Activated naive CD8-positive, alpha-beta T cell treated with anti-CD3 and anti-CD28 coated beads, Interleukin-2, amount 50 U/mL, for 24 hours (primary cell): ENCODE measurements around the gene YTHDC1.
"Not testable (repeated sequence)": the region's sequence is repeated elsewhere in the genome, so short reads cannot be mapped to it uniquely, and the experiment has no call there.

Experiments used
- ATAC-seq: fragments of 150-1000 bp; cut with Tn5 transposase; one replicate; pipeline ENCODE4 v1.10.0; 2021
- DNase-seq: peaks from one replicate; pipeline ENCODE4 v3.0.0; 2021
- H3K27ac Mint-ChIP-seq: one replicate; pipeline ENCODE4 v1.8.0; 2021; ENCODE audit warnings: mild to moderate bottlenecking, mixed read lengths
- H3K27me3 Mint-ChIP-seq: one replicate; pipeline ENCODE4 v1.8.0; 2021; ENCODE audit warnings: mixed read lengths
- H3K36me3 Mint-ChIP-seq: one replicate; pipeline ENCODE4 v1.8.0; 2021; ENCODE audit warnings: low read depth, mixed read lengths
- H3K4me1 Mint-ChIP-seq: one replicate; pipeline ENCODE4 v1.8.0; 2021; ENCODE audit warnings: mixed read lengths
- H3K4me3 Mint-ChIP-seq: one replicate; pipeline ENCODE4 v1.8.0; 2021; ENCODE audit warnings: mild to moderate bottlenecking, moderate library complexity, mixed read lengths
- H3K9me3 Mint-ChIP-seq: one replicate; pipeline ENCODE4 v1.8.0; 2021; ENCODE audit warnings: mixed read lengths

The YTHDC1 gene

DNA sequence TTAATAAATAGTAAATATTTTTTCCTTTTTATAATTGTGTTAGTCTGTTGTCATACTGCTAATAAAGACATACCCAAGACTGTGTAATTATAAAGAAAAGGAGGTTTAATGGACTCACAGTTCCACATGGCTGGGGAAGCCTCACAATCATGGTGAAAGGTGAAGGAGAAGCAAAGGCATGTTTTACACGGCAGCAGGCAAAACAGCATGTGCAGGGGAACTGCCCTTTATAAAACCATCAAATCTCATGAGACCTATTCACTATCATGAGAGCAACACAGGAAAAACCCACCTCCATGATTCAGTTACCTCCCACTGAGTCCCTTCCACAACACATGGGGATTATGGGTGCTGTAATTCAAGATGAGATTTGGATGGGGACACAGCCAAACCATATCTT, 58.6 kb downstream of the YTHDC1 start:
- no peaks in the 10 kb centered on the region for H3K4me1 Mint-ChIP-seq
- ATAC-seq (no peak), DNase-seq (no peak)
- H3K4me3 Mint-ChIP-seq: no peak overlapping the region
- no peak overlapping the region for H3K27ac Mint-ChIP-seq
- no peaks in the 10 kb centered on the region for H3K36me3 Mint-ChIP-seq
- peaks cover 6% of the 10 kb centered on the region for H3K9me3 Mint-ChIP-seq
- H3K27me3 Mint-ChIP-seq: peaks cover 4% of the 10 kb centered on the region

DNA sequence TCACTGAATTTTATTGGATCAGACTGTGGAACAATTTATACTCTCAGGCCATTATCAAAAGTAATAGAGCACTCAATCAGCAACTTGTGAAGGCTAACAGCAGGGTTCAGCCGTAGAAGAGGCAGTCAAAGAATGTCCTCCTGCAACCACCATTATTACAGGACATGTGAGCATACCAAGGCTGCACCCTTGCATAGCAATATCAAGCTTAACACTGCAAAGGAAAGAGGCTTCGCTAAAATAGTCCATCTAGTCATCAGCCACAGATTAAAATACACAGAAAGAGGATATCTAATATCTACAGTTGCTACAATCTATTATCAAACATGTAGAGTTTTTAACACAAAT, 61.5 kb downstream of the YTHDC1 start:
- DNase-seq (no peak), ATAC-seq (no peak)
- H3K36me3 Mint-ChIP-seq: no peaks in the 10 kb centered on the region
- H3K9me3 Mint-ChIP-seq: no peaks in the 10 kb centered on the region
- no peak overlapping the region for H3K27ac Mint-ChIP-seq
- H3K4me1 Mint-ChIP-seq: no peaks in the 10 kb centered on the region
- H3K27me3 Mint-ChIP-seq: no peaks in the 10 kb centered on the region
- H3K4me3 Mint-ChIP-seq: no peak overlapping the region

DNA sequence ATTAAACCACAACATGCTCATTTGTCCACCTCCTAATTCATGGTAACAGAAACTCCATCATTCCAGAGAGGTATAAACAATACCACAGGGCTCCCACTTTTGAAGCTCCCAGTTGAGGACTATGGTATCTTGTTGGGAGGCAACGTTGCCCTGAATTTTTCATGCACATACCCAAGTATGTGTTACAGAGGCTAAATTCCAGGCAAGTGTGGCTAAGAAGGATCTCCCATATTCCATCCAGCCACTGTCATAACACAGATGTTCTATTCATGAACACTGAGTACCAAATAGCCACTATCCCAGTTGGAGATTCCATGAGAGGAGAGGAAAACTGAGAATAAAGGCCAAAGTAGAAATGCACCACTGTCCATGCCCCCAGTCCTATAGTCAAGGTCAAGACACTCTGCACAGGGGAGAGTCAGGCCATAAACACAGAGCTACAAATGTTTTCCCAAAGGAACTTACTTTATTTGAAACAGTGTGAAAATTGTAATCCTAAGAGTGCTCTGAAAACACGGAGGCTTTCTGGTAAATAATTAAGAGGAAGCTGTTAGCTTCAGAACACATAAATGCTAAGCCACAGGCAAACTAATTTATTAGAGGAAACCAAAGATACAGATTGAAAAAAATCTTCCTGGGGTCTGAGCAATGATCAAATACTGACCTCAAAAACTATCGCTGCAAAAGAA, 62.0 kb downstream of the YTHDC1 start:
- ATAC-seq: no peak
- no peak overlapping the region for H3K27ac Mint-ChIP-seq
- H3K9me3 Mint-ChIP-seq: no peaks in the 10 kb centered on the region
- no peaks in the 10 kb centered on the region for H3K4me1 Mint-ChIP-seq
- no peaks in the 10 kb centered on the region for H3K36me3 Mint-ChIP-seq
- H3K4me3 Mint-ChIP-seq: no peak overlapping the region
- no peak for DNase-seq
- H3K27me3 Mint-ChIP-seq: no peaks in the 10 kb centered on the region

DNA sequence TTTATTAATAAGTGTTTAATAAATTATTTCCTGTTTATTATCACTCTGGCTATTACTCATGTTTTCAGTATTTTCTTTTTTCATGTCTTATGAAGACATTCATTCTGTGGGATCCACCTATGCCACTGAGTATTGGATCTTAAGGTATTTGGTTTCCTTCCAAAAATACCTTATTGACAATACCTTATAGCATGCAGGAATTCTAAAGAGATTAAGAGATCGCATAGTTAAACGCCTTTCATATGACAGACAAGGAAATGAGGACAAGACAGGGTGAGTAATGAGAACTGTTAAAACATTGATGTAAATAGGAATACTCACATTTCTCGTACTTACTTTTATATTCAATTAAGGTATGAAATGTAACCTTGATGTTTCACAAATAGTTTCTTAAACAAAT, 66.2 kb downstream of the YTHDC1 start:
- H3K36me3 Mint-ChIP-seq: no peaks in the 10 kb centered on the region
- no peak overlapping the region for H3K4me3 Mint-ChIP-seq
- no peaks in the 10 kb centered on the region for H3K9me3 Mint-ChIP-seq
- H3K4me1 Mint-ChIP-seq: no peaks in the 10 kb centered on the region
- no peak overlapping the region for H3K27ac Mint-ChIP-seq
- ATAC-seq (no peak), DNase-seq (no peak)
- no peaks in the 10 kb centered on the region for H3K27me3 Mint-ChIP-seq

DNA sequence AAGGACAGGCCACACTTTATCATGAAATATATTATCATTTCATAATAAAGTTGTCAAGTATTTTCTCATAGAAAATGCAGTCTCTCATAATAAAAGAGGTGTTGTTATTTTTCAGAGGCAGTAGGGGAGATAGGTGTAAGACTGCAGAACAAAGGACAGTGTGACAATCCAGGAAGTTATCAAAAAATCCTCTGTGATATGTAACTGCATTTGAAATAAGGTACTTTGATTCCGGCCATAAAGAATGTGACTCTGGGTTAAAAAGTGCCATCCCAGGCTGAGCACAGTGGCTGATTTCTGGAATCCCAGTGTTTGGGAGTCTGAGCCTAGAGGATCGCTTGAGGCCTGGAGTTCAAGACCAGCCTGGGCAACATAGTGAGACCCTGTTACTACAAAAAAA, 66.8 kb downstream of the YTHDC1 start:
- Mint-ChIP-seq H3K4me3 (no peak overlapping the region), H3K27me3 (no peaks in the 10 kb centered on the region)
- no peak for ATAC-seq

DNA sequence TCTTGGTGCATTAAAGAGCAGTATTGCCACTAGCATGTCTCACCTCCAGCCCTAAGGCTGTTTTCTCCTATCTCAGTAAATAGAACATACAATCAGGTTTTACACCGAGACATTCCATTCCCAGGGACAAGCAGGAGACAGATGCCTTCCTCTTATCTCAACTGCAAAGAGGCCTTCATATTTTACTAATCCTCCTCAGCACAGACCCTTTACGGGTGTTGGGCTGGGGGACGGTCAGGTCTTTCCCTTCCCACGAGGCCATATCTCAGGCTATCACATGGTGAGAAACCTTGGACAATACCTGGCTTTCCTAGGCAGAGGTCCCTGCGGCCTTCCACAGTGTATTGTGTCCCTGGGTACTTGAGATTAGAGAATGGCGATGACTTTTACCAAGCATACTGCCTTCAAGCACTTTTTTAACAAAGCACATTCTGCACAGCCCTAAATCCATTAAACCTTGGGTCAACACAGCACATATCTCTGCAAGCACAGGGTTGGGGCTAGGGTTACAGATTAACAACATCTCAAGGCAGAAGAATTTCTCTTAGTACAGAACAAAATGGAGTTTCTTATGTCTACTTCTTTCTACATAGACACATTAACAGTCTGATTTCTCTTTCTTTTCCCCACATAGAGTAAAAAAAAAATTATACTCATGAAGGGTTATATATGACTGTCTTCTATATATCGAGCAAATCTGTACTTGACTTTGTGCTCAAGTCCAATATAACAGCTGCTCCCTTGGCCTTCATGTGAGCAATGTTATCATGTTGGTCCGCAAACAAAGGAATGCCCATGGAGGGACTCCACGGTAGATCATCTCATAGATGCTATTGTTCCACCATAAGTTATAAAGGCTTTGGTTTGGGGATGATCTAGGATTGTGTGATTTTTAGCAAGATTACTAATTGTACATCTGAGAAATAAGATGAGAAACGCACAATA, 67.8 kb downstream of the YTHDC1 start:
- H3K4me3 Mint-ChIP-seq, H3K4me1 Mint-ChIP-seq, DNase-seq, H3K27me3 Mint-ChIP-seq, H3K36me3 Mint-ChIP-seq, ATAC-seq, H3K9me3 Mint-ChIP-seq, H3K27ac Mint-ChIP-seq: not testable (repeated sequence)

More for the DNA sequence above, 66.8 kb downstream of the YTHDC1 start:
- no peak for DNase-seq
- Mint-ChIP-seq H3K27ac (no peak overlapping the region), H3K36me3 (no peaks in the 10 kb centered on the region), H3K9me3 (no peaks in the 10 kb centered on the region), H3K4me1 (no peaks in the 10 kb centered on the region)

DNA sequence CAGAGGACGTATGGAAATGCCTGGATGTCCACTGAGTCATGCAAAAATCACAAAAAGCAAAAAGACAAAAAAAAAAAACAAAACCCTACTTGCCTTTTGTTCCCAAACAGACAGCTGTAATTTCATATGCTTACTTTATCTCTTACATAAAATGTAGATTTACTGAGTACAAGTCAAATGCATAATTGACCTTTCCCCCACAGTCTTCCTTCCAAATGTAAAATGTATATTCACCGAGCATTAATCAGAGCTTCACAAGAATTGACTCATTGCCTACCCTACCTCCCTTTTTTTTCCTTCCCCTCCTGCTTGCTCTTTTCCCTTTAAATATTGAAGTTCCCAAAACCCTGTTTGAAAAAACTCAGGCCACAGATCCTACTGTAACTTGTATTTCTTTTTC, 71.9 kb downstream of the YTHDC1 start:
- ATAC-seq (no peak), DNase-seq (no peak)
- no peaks in the 10 kb centered on the region for H3K4me1 Mint-ChIP-seq
- H3K4me3 Mint-ChIP-seq: no peak overlapping the region
- H3K9me3 Mint-ChIP-seq: no peaks in the 10 kb centered on the region
- H3K27me3 Mint-ChIP-seq: peaks cover 4% of the 10 kb centered on the region
- H3K27ac Mint-ChIP-seq: no peak overlapping the region
- H3K36me3 Mint-ChIP-seq: no peaks in the 10 kb centered on the region

DNA sequence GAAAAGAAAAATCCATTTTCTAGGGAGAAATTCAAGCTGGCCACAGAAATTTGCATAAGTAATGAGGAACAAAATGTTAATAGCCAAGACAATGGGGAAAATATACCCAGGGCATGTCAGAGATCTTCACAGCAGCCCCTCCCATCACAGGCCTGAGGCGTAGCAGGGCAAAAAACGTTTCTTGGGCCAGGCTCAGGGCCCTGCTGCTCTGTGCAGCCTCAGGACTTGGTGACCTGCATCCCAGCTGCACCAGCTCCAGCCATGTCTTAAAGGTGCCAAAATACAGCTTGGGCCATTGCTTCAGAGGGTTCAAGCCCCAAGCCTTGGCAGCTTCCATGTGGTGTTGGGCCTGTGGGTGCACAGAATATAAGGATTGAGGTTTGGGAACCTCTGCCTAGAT, 72.3 kb downstream of the YTHDC1 start:
- no peak overlapping the region for H3K27ac Mint-ChIP-seq
- H3K4me1 Mint-ChIP-seq: no peaks in the 10 kb centered on the region
- DNase-seq (no peak), ATAC-seq (no peak)
- H3K9me3 Mint-ChIP-seq: no peaks in the 10 kb centered on the region
- peaks cover 6% of the 10 kb centered on the region for H3K27me3 Mint-ChIP-seq
- H3K4me3 Mint-ChIP-seq: no peak overlapping the region
- no peaks in the 10 kb centered on the region for H3K36me3 Mint-ChIP-seq

DNA sequence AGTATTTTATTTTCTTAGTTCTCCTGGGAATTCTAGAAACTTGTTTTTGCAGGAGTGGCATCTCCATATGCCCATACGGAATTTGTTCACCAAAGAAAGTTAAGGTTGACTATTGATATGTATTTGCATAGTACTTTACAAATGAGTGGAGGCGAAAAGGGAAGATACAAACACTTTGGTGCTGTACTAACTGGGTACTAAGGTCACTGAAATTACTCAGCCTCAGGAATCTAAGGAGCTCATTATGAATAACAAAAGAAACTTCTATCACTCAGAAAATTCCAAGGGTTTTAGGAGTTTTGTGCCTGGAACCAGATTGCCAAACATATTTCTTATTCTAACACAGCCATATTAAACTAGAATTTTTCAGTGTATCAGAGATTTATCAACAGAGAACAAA, 77.0 kb downstream of the YTHDC1 start:
- H3K4me1 Mint-ChIP-seq: peaks cover 2% of the 10 kb centered on the region
- no peak overlapping the region for H3K4me3 Mint-ChIP-seq
- no peak for DNase-seq
- peaks cover 9% of the 10 kb centered on the region for H3K27me3 Mint-ChIP-seq
- H3K27ac Mint-ChIP-seq: no peak overlapping the region
- no peaks in the 10 kb centered on the region for H3K9me3 Mint-ChIP-seq
- no peak for ATAC-seq
- no peaks in the 10 kb centered on the region for H3K36me3 Mint-ChIP-seq

DNA sequence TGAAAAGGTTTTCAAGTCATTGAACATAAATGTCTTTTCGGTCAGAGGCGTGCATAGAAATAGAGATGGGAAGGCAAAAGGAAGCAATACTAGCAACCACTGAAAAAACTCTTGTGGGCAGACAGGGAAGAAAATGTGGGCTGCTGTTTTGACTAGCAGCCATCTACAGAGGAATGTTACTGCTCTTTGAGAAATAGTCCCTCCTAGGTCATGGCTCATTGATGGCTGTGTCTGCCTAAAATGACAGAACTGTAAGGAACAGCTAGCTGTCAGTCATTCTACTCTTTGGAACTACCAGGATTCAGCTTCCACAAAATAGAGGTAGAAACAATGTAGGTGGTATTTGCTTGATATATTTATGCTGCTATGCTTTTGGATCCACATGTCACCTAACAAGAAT, 77.5 kb downstream of the YTHDC1 start:
- Mint-ChIP-seq H3K4me1 (peaks cover 6% of the 10 kb centered on the region), H3K9me3 (no peaks in the 10 kb centered on the region), H3K4me3 (peak overlapping the region; percentile 54), H3K27ac (no peak overlapping the region), H3K36me3 (no peaks in the 10 kb centered on the region), H3K27me3 (peaks cover 9% of the 10 kb centered on the region)
- DNase-seq (no peak), ATAC-seq (peak; percentile 22)

DNA sequence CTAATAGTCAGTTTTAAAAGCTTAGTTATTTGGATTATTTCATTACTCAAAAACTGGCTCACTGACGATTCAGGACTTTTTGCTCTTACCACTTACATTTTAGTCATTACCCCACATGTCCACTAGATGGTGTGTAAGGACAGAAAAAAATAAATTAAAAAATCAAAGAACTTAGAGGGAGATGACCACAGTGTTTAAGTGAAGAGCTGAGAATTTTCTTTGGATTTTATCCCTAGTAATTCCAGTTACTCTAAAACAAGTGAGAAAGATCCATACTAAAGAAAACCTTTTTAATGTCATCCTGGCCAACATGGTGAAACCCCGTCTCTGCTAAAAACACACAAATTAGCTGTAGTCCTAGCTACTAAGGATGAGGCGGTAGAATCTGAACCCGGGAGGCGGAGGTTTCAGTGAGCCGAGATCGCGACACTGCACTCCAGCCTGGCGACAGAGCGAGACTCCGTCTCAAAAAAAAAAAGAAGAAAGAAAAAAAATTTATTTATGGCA, 78.0 kb downstream of the YTHDC1 start:
- H3K9me3 Mint-ChIP-seq: no peaks in the 10 kb centered on the region
- no peak overlapping the region for H3K27ac Mint-ChIP-seq
- ATAC-seq (peak; percentile 25), DNase-seq (no peak)
- H3K36me3 Mint-ChIP-seq: no peaks in the 10 kb centered on the region
- H3K4me3 Mint-ChIP-seq: peak overlapping the region; percentile 54
- peaks cover 9% of the 10 kb centered on the region for H3K27me3 Mint-ChIP-seq
- peaks cover 11% of the 10 kb centered on the region for H3K4me1 Mint-ChIP-seq

DNA sequence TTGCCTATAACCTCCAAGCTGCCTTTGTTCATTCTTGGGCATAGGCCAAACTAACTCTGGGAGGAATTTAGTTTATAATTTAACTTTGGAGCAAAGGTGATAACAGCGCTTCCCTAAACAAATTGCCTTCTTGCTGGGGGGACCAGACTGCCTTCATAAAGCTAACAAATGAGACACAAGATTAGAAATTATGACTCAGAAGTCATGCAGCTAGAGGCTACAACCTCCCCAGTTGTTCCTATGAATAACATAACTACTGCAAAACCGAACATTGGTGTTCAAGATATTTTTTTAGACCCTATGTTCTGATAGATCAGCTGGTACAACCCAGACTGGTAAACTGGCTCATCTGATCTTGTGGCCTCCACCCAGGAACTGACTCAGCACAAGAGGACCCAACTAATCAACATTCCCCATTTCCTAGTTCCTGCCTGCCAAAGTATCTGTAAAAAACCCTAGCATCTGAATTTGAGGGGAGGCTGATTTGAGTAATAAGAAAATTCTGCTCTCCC, 82.4 kb downstream of the YTHDC1 start:
- DNase-seq (no peak), ATAC-seq (peak; percentile 40)
- H3K27ac Mint-ChIP-seq: no peak overlapping the region
- H3K4me1 Mint-ChIP-seq: peaks cover 12% of the 10 kb centered on the region
- H3K9me3 Mint-ChIP-seq: peaks cover 5% of the 10 kb centered on the region
- no peak overlapping the region for H3K4me3 Mint-ChIP-seq
- peaks cover 1% of the 10 kb centered on the region for H3K36me3 Mint-ChIP-seq
- H3K27me3 Mint-ChIP-seq: peaks cover 6% of the 10 kb centered on the region

DNA sequence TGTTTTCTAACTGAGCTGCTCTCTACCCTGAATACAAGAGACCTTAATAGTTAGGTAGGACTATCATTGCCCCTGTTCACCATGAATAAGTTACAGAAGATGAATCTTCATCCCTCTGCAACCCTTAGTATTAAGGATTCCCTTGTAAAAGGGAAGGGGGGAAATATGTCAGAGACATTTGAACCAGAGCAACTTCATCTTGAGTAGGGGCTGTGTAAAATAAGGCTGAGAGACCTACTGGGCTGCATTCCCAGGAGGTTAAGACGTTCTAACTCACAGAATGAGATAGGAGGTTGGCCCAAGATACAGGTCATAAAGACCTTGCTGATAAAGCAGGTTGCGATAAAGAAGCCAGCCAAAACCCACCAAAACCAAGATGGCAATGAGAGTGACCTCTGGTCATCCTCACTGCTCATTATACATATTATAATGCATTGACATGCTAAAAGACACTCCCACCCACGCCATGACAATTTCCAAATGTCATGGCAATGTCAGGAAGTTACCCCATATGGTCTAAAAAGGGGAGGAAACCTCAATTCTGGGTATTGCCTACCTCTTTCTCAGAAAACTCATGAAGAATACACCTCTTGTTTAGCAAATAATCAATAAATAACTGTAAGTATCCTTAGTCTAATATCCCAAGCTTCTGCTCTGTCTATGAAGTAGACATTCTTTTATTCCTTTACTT, 84.9 kb downstream of the YTHDC1 start:
- H3K27ac Mint-ChIP-seq: no peak overlapping the region

More for the DNA sequence above, 84.9 kb downstream of the YTHDC1 start:
- Mint-ChIP-seq H3K4me1 (peaks cover 12% of the 10 kb centered on the region), H3K9me3 (peaks cover 5% of the 10 kb centered on the region), H3K4me3 (no peak overlapping the region), H3K27me3 (peaks cover 5% of the 10 kb centered on the region), H3K36me3 (peaks cover 1% of the 10 kb centered on the region)
- no peak for ATAC-seq
- DNase-seq: no peak
